ENCODE results near the gene COMT.

The COMT gene

DNA sequence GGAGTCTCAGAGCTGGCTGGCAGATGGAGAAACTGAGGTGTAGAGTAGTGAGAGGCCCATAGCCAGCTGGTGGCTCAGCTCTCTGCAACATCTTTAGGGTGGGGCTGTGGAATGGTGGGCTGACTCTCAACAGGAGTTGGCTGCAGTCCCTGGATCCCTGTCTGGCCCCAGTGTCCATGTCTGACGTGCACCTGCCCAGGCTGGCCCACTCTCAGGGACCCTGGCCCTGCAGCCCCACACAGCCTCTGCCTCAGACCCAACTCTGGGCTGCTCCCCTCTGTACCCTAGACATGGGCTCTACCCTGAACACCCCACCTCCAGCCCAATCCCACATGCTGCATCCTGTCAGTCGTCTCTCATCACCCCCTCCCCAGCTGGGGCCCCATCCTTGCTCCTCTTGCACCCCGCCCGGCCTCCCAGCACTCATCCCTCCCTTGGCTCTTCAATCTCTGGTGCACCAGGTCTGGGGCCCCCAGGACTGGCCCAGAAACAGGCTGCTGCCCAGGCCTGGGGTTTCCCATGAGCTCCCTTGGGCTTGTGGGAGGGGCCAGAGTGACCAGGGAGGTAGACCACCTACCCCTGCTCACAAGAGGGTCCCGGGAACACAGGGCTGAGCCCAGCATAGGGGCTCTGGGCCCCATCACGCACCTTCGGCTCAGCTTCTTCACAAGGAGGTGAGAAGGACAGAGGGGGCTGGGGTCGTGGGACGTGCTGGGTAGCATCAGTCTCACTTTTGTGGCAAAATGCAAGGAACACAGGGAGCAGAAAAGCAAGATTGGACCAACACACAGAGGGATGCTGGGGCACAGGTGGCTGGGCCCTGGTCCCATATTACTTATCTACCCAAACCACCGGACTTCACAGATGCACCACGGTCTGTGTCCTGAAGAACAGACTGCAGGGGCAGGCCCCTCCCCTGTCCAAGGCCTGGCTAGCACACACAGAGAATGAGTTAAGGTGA, 43.6 kb downstream of the COMT start:
- no peak for DNase-seq

DNA sequence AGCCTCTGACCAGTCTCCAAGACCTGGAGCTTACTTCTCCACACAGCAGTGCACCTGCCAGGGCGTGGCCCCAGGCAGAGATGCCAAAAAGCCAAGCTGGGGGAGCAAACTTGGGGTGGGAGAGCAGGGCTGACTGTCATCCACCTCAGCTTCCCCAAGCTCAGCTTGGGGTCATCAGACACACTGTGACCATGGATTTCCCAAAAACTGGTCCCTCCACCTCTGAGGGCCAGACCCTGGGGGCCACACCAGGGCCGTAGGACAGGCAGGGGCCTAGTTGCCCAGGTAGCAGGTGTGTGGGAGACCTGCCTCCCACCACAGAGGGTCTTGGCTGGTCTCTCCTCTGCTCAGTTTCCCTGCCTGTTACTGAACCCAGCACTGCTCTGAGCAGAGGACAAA, 44.4 kb downstream of the COMT start:
- no peak for DNase-seq

DNA sequence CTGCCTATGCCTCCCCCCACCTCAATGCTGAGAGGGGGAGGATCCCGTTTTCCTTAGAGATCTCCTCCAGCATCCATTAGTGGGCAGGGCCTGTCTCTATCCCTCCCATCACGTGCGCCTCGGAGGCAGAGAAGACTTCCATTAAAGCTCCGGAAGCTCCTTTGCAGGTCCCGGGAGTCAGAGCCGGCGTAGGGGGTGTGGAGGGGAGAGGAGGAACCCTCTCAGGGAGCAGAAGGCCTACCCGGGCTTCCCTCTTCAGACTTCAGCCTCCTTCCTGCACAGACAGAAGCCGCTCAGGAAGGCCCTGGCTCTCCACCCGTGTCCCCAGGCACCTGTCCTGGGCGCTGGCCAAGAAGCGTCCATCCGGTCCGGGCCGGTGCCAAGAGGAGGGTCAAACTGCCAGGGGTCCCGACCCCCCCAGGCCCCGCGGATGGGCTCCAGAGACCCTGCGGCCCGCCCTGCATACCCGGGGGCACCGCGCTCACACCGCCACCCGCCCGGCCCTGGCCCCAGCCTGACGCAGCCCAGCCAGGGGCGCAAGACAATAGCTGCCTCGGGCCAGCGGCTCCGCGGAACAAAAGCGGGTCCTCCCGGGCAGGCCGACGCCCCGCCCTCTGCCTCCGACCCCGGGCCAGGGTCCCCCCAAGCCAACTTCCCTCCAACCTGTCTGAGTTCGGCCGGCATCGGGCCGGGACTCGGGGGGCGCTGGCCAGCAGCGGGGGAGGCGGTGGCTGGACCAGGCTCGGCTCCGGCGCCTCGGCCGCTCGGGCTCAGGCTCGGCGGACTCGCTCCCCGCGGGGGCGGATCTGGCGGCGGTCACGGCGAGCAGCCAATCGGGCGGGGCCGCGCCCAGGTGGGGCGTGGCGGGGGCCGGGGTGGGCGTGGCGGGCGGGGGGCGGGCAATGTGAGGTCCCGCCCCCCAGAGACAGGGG, 45.1 kb downstream of the COMT start:
- DNase-seq: peak; percentile 60

DNA sequence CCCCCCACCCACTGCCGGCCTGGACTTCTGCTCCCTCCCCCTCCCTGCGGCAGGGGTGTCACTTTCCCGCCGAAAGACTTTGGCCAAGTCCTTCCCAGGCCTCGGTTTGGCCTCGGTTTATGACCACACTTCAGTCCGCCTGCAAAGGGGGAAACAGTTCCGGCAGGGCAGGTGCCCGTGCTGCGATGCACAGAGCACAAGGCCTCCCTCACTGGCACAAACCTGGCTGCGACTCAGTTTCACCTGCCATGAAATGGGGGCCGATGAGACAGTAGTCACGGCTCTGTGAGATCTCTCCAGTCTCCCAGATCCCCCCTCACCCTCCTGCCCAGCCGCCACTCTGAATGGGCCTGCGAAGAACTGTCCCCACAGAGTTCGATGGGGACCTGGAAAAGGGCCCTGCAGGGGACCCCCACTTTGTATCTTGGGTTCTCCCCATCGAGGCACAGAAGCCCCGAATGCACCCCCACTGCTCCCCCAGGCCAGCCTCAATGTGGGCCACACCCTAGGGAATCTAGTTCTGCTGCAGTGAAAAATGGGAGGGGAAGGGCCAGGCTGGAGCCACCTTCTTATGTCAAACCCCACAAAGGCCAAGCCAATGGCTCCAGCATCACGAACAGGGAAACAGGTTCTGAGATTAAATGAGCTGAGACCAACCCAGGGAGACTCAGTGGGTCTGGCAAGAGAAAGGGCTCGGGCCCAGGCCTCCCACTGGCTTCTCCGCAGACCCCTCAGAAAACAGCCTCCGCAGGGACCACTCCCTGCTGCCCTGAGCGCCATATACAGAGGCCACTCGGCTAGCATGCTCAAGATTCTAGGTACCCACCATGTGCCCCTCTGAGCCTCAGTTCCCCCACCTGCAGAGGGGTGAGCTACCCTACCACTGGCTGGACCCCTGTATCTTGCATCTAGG, 46.1 kb downstream of the COMT start:
- no peak for DNase-seq

DNA sequence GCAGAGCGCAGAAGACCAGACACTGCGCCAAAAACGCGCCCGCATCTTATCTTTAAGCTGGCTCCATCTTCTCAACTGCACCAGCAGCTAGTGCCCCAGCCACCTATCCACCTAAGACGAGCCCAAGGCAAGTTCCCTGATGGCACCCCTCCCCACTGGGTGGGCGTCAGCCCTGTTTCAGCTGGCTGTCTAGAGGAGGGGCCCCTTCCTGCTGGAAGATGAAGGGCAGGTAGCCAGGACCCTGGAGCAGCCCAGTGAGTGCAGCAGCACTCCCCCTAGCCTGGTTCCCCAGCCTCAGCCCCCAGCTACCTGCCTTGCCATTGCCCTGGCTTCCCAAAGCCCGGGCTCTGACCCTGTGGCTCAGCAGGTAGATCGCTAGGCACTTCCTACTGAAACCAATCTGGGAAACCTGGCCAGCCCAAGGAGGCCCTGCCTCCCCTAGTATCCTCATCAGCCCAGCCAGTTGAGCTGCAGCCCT, 46.8 kb downstream of the COMT start:
- no peak for DNase-seq

DNA sequence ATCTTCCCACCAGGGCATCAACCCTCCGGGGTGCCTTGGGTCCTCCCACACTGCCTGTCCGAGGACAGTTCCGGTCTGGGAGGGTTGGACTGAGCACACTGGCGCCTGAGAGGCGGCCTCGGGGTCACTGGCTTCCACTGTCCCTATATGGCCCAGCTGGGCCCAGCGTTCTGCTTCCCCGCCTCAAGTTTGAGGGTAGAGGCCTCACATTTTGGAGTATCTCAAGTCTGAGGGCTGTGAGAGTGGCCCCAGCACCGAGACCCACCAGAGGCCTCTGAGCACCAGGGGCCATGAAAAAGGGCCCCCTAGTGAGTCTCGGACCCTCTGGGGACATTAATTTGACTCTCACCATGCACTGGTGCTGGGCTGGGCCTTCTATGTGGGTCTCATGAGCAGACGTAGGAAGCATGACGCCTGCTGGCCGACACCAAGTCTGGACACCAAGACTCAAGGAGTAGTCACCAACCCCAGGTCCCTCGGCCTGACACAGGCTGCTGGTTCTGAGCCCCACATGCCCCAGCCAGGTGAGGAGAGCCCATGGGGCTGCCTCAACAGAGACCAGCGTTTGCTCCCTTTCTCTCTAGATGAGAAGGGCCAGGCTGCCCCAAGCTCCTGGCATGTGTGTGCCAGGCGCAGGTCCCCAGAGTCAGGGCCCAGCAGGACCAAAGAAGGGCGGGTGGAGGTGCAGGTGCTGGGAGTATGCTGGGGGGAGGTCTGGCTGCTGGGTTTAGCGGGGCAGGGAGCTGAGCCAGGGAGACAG, 47.6 kb downstream of the COMT start:
- DNase-seq: no peak

DNA sequence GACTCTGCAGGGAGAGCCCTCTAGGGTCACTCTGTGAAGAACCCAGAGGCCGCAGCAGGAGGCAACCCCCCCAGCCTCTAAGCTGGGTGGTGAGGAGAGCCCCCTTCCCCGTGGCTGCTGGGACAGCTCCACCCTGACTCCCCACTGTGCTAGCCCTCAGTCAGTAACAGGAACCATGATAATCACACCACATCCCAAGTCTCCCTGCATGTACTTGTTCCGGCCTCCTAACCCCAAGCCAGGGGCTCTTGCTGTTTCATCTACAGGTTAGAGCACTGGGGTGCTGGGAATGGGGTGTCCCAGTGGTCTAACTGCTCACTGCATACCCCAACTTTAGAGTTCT, 48.1 kb downstream of the COMT start:
- no peak for DNase-seq

DNA sequence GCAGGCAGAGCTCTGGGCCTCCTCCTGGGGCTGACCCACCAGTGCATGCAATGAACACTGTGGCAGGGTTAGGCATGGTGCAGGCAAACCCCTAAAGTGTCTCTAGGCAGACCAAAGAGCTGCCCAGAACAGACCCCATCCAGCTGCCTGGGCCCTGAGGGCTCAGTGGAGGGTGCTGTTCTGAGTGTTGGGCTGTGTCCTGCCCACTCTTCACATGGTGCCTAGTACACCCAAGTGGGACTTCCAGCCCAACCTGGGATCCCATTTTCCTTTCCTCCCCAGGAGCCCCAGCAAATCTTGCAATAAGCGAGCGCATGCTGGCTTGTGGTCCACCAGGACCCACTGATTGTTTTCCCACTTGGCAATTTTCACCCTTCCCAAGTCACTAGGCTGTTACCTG, 48.6 kb downstream of the COMT start:
- no peak for DNase-seq

DNA sequence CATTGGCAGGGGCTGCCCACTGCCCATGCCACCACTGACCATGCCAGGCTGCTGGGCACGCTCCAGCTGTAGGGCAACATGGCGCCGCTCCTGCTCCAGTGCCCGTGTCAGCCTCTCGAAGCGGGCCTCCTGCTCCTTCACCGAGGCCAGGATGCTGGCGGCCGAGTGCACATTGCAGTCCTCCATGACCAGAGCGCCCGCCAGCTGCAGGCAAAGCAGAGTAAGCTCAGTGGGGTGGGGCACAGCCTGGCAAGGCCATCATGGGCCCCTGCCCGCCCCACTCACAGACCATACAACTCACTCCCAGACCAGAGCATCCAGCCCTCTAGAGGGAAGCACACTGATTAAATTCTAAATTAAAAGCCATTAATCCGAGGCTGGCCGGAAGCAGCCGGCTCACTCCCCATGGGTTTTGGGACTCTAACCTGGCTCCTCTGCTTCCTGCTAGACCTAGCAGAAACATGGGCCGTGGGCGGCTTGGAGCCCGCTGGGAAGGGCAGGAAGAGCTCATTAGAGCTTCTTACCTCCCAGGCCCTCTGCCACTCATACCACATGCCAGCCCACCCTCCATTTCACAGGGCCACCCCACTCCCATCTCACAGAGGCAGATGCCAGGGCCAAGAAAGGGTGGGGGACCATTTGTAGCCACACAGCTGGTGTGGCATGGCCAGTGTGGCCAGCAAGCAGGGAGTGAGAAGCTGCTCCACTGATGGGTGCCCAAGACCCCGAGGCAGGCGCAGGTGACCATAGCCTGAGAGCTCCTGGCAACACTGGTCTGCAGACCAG, 49.2 kb downstream of the COMT start:
- no peak for DNase-seq

DNA sequence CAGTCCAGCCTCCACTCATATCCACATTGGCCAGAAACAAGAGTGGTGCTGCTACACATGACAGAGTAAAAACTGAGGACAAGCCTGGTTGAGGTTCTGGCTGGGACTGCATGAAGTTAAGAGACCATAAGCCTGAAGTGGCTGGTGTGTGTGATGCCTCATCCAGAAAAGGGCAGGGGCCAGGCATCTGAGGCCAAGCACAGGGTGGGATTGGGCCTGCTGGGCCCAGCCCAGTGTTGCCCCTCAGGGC, 49.7 kb downstream of the COMT start:
- no peak for DNase-seq

DNA sequence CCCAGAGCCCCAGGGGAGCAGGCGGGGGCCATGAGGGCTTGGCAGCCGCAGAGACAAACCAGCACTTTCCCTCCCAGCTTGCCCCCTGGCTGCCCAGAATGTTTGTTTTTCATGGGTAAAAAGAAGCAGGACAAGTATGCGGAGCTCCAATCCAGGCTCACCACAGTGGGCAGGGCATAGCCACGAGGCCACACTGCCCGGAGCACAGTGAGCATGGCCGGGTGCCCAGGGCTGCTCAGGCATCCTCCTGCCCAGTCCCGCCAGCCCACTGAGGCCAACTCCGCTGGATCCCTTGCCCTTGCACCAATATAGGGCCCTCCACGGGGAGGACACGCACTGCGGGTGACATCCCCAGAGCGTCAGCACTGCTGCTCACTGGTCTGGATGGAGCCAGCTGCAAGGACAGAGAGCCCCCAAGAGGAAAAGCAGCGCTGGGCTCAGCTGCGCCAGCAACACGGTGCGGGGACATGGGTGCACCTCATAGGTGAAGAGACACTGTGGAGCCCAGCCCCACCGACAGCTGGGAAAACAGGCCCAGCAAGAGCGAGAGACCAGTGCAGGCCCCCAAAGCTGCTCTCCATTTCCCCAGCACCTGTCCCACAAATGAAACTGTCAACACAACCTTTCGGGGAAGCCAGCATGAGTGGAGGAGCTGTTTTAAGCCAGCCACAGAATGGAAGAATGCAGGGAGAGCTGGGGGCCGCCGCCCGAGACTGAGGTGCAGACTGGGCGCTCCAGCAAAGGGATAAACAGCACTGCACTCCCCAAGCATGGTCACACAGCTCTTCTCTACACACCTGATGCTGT, 50.3 kb downstream of the COMT start:
- DNase-seq: no peak

DNA sequence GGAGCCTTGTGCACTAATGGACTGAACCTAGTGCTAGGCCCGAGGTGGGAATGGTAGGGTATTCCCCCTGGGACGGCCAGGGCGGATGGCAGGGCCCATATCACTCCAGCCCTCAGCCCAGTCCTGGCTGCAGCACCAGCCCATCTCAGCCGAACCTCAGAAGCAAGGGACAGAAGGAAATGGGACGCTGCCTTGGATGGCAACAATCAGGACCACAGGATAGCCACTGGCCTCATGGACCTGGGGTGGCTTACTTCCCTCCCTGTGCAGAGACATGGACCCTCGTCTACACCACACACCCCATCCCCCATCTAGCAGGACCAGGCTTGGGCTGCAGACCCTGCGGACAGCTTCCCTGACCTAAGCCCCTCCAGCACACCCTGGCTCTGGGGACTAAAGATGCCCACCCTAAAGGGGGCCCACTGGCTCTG, 50.9 kb downstream of the COMT start:
- no peak for DNase-seq

DNA sequence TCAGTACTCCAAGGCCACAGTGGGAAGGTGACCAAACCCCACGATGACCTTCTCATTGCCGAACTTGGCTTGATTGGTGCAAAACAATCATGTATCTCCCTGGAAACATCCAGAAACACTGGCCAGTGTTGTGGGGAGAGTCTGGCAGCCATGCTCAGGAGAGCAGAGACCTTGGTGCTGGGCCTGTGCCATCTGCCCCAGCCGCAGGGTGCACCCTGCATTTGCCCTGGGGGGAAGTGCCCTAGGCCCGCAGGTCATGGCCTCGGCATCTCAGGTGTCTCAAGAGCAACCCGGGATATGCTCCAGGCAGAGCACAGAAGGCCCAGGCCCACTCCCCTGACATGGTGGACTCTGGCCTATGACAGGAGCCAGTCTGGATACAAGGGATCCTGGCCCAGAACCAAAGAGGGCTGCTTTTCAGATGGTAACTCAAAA, 51.4 kb downstream of the COMT start:
- DNase-seq: no peak

DNA sequence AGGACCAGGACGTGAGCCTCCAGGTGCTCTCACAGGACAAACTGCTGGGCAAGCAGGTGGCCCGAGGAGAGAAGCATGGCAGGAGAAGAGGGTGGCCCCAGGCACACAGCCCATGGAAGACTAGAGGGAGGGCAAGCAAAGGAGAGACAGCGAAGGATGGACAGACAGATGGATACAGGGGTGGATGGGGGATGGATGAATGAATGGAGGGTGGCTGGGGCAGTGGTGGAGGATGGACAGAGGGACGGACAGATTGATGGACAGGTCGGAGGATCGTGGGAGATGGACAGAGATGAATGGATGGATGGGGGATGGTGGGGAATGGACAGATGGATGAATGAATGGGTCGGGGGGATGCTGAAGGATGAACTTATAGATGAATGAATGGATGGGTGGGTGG, 52.4 kb downstream of the COMT start:
- no peak for DNase-seq

DNA sequence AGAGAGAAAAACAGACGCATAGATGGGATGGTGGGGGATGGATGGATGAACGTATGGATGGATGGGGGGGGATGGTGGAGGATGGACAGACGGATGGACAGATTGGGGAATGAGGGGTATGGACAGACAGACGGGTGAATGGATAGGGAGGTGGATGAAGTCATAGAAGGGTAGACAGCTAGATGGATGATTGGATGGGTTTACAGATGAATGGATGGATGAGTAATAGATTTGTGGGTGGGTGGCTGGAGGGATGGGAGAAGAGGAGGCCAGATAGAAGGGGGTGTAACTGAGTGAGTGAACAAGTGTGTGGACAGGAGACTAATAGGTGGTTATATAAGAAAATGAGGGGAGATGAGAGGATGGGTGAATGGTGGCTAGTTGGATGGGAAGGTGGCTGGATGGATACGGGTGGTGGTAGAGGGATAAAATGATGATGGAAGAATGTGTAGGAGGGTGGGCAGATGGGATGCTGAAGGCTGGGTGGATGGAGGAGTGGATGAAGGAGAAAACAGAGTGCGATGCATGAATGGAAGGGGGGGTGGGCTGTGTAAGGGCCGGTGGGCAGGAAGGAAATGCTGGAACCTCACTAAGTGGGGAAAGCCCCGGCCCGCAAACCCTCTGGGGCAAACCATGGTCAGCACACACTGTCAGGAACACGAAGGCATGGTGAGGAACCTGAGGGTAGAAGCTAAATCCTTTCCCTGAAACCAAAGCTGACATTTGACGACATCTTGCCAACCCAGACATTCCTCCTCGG, 53.5 kb downstream of the COMT start:
- no peak for DNase-seq

DNA sequence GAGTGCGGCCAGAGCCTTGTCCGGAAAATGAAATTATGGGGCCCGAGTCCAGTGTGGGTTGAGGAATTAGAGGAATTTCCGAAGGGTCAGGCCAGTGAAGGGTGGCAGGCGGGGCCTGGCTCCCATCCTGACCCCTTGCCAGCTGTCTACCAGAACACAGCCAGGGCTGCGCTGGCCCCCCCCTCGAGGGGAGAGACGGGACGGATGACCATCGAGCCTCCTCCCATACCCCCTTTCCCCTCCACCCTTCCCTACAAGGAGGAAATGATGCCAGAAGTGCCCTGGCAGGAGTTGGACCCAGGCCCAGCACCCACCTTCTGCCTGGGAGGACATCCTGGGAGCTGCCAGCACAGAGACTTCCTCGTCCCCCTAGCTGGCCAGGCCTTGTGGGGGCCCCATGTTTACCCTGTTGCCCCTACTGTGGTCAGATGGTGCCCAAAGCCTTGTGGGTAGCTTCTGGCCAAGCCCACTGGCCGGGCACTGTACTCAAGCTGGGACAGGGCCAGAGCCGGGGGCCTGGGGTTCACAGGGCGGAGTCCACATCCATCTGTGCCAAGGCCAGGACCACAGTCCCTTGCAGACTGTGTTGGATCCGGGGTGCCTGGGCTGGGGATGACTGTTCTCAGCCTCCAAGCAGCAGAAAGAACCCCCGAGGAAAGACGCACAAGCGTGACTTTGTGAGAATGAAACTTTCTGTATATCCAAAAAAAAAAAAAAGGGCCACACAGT, 54.2 kb downstream of the COMT start:
- DNase-seq: no peak

DNA sequence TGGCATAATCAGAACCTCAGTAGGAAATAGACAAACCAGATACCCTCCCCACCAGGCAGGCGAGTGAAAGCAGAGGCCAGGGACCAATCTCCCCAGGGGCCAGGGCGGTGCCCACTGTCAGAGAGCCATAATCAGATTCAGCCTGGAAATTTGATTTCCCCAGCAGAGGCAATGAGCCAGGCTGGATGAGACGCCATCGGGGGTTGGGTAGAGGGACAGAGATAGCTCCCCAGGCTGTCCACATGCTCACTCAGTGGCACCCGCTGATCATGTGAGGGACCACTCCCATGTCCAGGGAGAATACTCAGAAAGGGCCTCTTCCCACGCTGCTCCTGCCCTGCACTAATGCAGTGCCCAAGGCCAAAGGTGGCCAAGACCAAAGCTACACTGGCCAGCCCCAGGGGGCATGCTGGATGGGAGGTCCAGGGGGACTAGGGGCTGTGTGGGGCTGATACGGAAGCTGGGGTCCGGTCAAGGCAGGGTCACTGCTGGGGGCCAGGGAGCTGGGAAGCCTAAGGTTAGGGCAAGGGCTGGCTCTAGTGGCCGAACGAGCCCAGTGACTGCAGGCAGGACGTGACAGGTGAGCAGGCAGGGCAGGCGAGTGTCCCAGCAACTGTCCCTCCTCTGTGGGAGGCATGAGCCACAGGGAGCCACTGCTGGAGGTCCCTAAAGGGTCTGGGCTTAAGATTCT, 55.3 kb downstream of the COMT start:
- no peak for DNase-seq

DNA sequence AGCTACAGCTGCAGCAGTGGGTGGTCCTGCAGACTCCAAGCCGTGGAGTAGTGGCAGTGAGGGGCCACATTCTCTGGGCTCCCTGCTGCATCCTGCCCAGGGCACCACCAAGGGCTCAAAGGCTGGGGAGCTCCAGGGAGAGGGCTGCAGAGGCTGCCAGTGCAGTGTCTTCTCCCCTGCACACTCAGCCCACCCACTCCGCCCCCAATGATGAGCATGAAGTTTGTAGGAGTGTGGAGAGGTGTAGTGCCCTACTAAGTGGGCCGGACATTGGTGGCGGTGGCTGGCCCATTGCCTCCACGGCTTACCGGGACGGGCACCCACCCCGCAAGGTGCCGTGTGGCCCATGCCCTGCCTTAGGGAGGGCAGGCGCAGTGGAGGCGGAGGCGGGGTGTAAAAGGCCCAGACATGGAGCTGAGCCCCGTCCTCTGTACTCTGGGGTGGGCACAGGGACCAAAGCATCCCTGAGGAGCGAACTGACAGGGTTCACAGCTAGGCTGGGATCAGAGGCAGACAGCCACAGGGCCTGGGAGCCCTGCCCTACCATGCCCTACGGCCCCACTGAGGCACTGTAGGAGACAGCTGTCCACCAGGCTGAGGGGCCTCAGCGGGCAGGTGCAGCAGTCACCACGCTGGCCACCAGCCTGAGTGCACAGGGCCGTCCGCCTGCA, 56.1 kb downstream of the COMT start:
- DNase-seq: no peak
